ENCODE measurements around the gene APBA1. TPM values are rescaled to one million over a fixed set of nuclear protein-coding genes. Genes with fewer than 3 reads are reported as not detected.
A peak's percentile ranks its signal among the peaks of the same experiment; 100 is the strongest.

Gene APBA1
- total RNA-seq, 1 experiment from 2014 or later, result 0.53 TPM

GRCh38 chr9:69583645-69584234 is 88.4 kb downstream of the APBA1 start:
- Histone ChIP-seq H3K27ac (no peak overlapping the region), H3K9me3 (replicated peaks) (no peaks in the 10 kb centered on the region), H3K27me3 (no peaks in the 10 kb centered on the region), H3K4me3 (no peak overlapping the region), H3K36me3 (no peaks in the 10 kb centered on the region), H3K4me1 (no peaks in the 10 kb centered on the region)
- no peak for DNase-seq

- Histone ChIP-seq H3K4me1 (no peaks in the 10 kb centered on the region; the same call in 1 of the 2 replicates), H3K27me3 (no peaks in the 10 kb centered on the region), H3K9me3 (replicated peaks) (no peaks in the 10 kb centered on the region), H3K27ac (no peak overlapping the region), H3K4me3 (no peak overlapping the region), H3K36me3 (no peaks in the 10 kb centered on the region)
- DNase-seq, result no peak
These were observed 89.5 kb downstream of the APBA1 start for GRCh38 chr9:69582544-69583297.

- Histone ChIP-seq H3K4me3 (no peak overlapping the region), H3K36me3 (no peaks in the 10 kb centered on the region), H3K9me3 (replicated peaks) (no peaks in the 10 kb centered on the region), H3K27ac (no peak overlapping the region), H3K27me3 (no peaks in the 10 kb centered on the region), H3K4me1 (no peaks in the 10 kb centered on the region; the same call in 1 of the 2 replicates)
- DNase-seq, result no peak
These were observed 90.2 kb downstream of the APBA1 start for GRCh38 chr9:69582018-69582417.

- Histone ChIP-seq H3K4me3 (no peak overlapping the region), H3K4me1 (no peaks in the 10 kb centered on the region; the same call in 1 of the 2 replicates), H3K9me3 (replicated peaks) (no peaks in the 10 kb centered on the region), H3K27me3 (no peaks in the 10 kb centered on the region), H3K36me3 (no peaks in the 10 kb centered on the region), H3K27ac (no peak overlapping the region)
- DNase-seq, result no peak
These were observed 91.5 kb downstream of the APBA1 start for GRCh38 chr9:69580582-69581214.

- H3K4me3 ChIP-seq, result no peak overlapping the region
- H3K27me3 ChIP-seq, result no peaks in the 10 kb centered on the region
- DNase-seq, result no peak
- no peaks in the 10 kb centered on the region for H3K36me3 ChIP-seq
- no peaks in the 10 kb centered on the region; the same call in 1 of the 2 replicates for H3K4me1 ChIP-seq
- no peaks in the 10 kb centered on the region for H3K9me3 ChIP-seq (replicated peaks)
- no peak overlapping the region for H3K27ac ChIP-seq
These were observed 92.2 kb downstream of the APBA1 start for GRCh38 chr9:69579760-69580581.

GRCh38 chr9:69579032-69579758 is 93.0 kb downstream of the APBA1 start:
- H3K4me3 ChIP-seq, result no peak overlapping the region
- H3K36me3 ChIP-seq, result no peaks in the 10 kb centered on the region
- no peak for DNase-seq
- H3K9me3 ChIP-seq (replicated peaks), result no peaks in the 10 kb centered on the region
- H3K27me3 ChIP-seq, result no peaks in the 10 kb centered on the region
- H3K27ac ChIP-seq, result no peak overlapping the region
- H3K4me1 ChIP-seq, result no peaks in the 10 kb centered on the region; the same call in 1 of the 2 replicates

GRCh38 chr9:69578026-69578425 is 94.1 kb downstream of the APBA1 start:
- H3K4me3 ChIP-seq, result no peak overlapping the region
- peak in 1 of 2 experiments; percentile 29 for DNase-seq
- H3K27ac ChIP-seq, result no peak overlapping the region
- no peaks in the 10 kb centered on the region for H3K27me3 ChIP-seq
- no peaks in the 10 kb centered on the region for H3K36me3 ChIP-seq
- H3K4me1 ChIP-seq, result peaks cover 7% of the 10 kb centered on the region; the same call in 1 of the 2 replicates
- no peaks in the 10 kb centered on the region for H3K9me3 ChIP-seq (replicated peaks)

GRCh38 chr9:69577123-69577522 is 95.0 kb downstream of the APBA1 start:
- Histone ChIP-seq H3K27me3 (no peaks in the 10 kb centered on the region), H3K4me3 (no peak overlapping the region), H3K27ac (no peak overlapping the region), H3K36me3 (no peaks in the 10 kb centered on the region), H3K4me1 (peaks cover 7% of the 10 kb centered on the region; the same call in 1 of the 2 replicates), H3K9me3 (replicated peaks) (no peaks in the 10 kb centered on the region)
- DNase-seq, result no peak

GRCh38 chr9:69574057-69574456 is 98.1 kb downstream of the APBA1 start:
- Histone ChIP-seq H3K36me3 (no peaks in the 10 kb centered on the region), H3K27ac (no peak overlapping the region), H3K9me3 (replicated peaks) (no peaks in the 10 kb centered on the region), H3K4me3 (no peak overlapping the region), H3K27me3 (no peaks in the 10 kb centered on the region), H3K4me1 (peaks cover 7% of the 10 kb centered on the region; the same call in 1 of the 2 replicates)
- DNase-seq, result no peak

- peaks cover 7% of the 10 kb centered on the region; the same call in 1 of the 2 replicates for H3K4me1 ChIP-seq
- H3K27ac ChIP-seq, result no peak overlapping the region
- no peak overlapping the region for H3K4me3 ChIP-seq
- no peaks in the 10 kb centered on the region for H3K9me3 ChIP-seq (replicated peaks)
- peak; percentile 49 to 72 for DNase-seq
- no peaks in the 10 kb centered on the region for H3K27me3 ChIP-seq
- no peaks in the 10 kb centered on the region for H3K36me3 ChIP-seq
These were observed 98.5 kb downstream of the APBA1 start for GRCh38 chr9:69573651-69574050.

GRCh38 chr9:69572611-69573010 is 99.6 kb downstream of the APBA1 start:
- no peak for DNase-seq
- no peak overlapping the region for H3K27ac ChIP-seq

GRCh38 chr9:69571032-69571431 is 101.1 kb downstream of the APBA1 start:
- H3K9me3 ChIP-seq (replicated peaks), result no peaks in the 10 kb centered on the region
- no peaks in the 10 kb centered on the region for H3K36me3 ChIP-seq
- H3K4me1 ChIP-seq, result peaks cover 7% of the 10 kb centered on the region; the same call in 1 of the 2 replicates
- DNase-seq, result no peak
- no peaks in the 10 kb centered on the region for H3K27me3 ChIP-seq
- H3K27ac ChIP-seq, result no peak overlapping the region
- H3K4me3 ChIP-seq, result no peak overlapping the region

More at GRCh38 chr9:69572611-69573010, 99.6 kb downstream of the APBA1 start:
- Histone ChIP-seq H3K4me1 (peaks cover 7% of the 10 kb centered on the region; the same call in 1 of the 2 replicates), H3K36me3 (no peaks in the 10 kb centered on the region), H3K9me3 (replicated peaks) (no peaks in the 10 kb centered on the region), H3K27me3 (no peaks in the 10 kb centered on the region), H3K4me3 (no peak overlapping the region)

GRCh38 chr9:69569738-69570451 is 102.3 kb downstream of the APBA1 start:
- Histone ChIP-seq H3K27ac (no peak overlapping the region), H3K27me3 (no peaks in the 10 kb centered on the region)

More at GRCh38 chr9:69569738-69570451, 102.3 kb downstream of the APBA1 start:
- Histone ChIP-seq H3K4me1 (peaks cover 7% of the 10 kb centered on the region; the same call in 1 of the 2 replicates), H3K36me3 (no peaks in the 10 kb centered on the region), H3K4me3 (no peak overlapping the region), H3K9me3 (replicated peaks) (no peaks in the 10 kb centered on the region)
- peak in 1 of 2 experiments; percentile 28 for DNase-seq
